Measurements from ENCODE around the gene ACSF2. TPM values are rescaled to one million over a fixed set of nuclear protein-coding genes. Genes with fewer than 3 reads are reported as not detected.

The ACSF2 gene
- total and polyA plus RNA-seq, 2 experiments from 2014 or later = 43.1 to 47.9 TPM

DNA sequence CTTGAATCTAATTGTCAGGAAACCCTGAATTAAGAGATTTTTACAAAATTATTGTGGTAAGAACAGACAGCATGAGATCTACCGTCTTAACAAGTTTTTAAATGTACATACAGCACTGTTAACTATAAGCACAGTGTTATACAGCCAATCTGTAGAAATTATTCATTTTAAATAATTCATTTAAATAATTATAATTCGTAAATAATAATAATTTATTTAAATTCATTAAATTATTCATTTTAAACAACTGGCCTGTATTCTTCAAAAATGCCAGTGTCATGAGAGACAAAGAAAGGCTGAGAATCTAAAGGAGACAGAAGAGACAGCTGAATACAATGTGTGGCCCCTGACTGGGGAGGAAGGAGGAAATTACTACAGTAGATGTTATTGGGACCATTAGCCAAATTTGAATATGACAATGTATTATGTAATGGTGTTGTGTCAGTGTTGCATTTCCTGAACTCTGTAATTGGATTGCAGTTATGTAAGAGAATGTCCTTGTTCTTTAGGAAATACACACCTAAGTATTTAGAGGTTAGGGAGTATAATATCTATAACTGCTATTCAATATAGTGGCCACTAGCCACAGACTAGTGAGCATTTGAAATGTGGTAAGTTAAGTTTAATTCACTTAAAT is 55.0 kb downstream of the ACSF2 start:
- Histone ChIP-seq H3K27me3 (no peaks in the 10 kb centered on the region), H3K4me1 (ENCODE audit: insufficient read depth) (peaks cover 15% of the 10 kb centered on the region), H3K9me2 (replicated peaks; ENCODE audit: insufficient read depth) (no peaks in the 10 kb centered on the region), H4K20me1 (ENCODE audit: insufficient read depth, poor library complexity, severe bottlenecking) (no peaks in the 10 kb centered on the region), H3K79me2 (peaks cover 15% of the 10 kb centered on the region), H3K4me3 (no peak overlapping the region), H3K27ac (no peak overlapping the region), H3K4me2 (no peak overlapping the region), H3K9me3 (ENCODE audit: low read depth) (no peaks in the 10 kb centered on the region), H2AFZ (no peak overlapping the region), H3K36me3 (replicated peaks; ENCODE audit: insufficient read depth, low read depth) (no peaks in the 10 kb centered on the region)
- no peak for TF ChIP-seq EZH2phosphoT487 (IDR thresholded peaks at IDR 0.05; ENCODE audit: low read depth, severe bottlenecking, unreplicated experiment)
- WGBS (ENCODE audit: low lambda C conversion rate, missing lambda C conversion rate) = 89% methylated on average over 2 of the region's 2 CpGs
- DNase-seq (ENCODE audit: low spot score) = no peak

DNA sequence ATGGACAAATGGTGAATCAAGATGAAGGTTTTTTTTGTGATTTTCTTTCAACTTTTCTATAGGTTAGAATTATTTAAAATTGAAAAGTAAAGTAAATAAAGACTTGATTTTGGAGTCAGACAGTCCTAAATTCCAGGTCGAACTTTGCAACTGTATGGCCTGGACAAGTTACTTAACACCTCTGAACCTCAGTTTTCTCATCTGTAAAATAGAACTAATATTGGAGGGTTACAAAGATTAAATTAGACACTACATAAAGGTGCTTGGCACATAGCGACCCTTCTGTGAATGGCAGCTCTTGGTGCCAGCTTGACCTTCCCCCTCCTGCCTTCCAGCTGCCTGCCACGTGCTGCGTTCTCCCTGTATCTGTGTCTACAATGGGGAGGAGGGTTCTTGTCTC is 55.6 kb downstream of the ACSF2 start:
- Histone ChIP-seq H3K9me3 (ENCODE audit: low read depth) (no peaks in the 10 kb centered on the region), H2AFZ (no peak overlapping the region), H3K79me2 (peaks cover 15% of the 10 kb centered on the region), H3K27ac (no peak overlapping the region), H3K36me3 (replicated peaks; ENCODE audit: insufficient read depth, low read depth) (no peaks in the 10 kb centered on the region), H3K4me1 (ENCODE audit: insufficient read depth) (peaks cover 15% of the 10 kb centered on the region), H3K4me3 (no peak overlapping the region), H3K27me3 (no peaks in the 10 kb centered on the region), H4K20me1 (ENCODE audit: insufficient read depth, poor library complexity, severe bottlenecking) (no peaks in the 10 kb centered on the region), H3K9me2 (replicated peaks; ENCODE audit: insufficient read depth) (no peaks in the 10 kb centered on the region), H3K4me2 (no peak overlapping the region)
- DNase-seq (ENCODE audit: low spot score) = no peak
- WGBS (ENCODE audit: low lambda C conversion rate, missing lambda C conversion rate) = 93% methylated on average over 4 of the region's 4 CpGs
- TF ChIP-seq EZH2phosphoT487 (IDR thresholded peaks at IDR 0.05; ENCODE audit: low read depth, severe bottlenecking, unreplicated experiment) (no peak), EZH2 (IDR thresholded peaks at IDR 0.05; ENCODE audit: borderline replicate concordance) (no peak)
- TF ChIP-seq, protein P1, sequence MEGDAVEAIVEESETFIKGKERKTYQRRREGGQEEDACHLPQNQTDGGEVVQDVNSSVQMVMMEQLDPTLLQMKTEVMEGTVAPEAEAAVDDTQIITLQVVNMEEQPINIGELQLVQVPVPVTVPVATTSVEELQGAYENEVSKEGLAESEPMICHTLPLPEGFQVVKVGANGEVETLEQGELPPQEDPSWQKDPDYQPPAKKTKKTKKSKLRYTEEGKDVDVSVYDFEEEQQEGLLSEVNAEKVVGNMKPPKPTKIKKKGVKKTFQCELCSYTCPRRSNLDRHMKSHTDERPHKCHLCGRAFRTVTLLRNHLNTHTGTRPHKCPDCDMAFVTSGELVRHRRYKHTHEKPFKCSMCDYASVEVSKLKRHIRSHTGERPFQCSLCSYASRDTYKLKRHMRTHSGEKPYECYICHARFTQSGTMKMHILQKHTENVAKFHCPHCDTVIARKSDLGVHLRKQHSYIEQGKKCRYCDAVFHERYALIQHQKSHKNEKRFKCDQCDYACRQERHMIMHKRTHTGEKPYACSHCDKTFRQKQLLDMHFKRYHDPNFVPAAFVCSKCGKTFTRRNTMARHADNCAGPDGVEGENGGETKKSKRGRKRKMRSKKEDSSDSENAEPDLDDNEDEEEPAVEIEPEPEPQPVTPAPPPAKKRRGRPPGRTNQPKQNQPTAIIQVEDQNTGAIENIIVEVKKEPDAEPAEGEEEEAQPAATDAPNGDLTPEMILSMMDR (IDR thresholded peaks at IDR 0.05; ENCODE audit: poor library complexity) = no peak

DNA sequence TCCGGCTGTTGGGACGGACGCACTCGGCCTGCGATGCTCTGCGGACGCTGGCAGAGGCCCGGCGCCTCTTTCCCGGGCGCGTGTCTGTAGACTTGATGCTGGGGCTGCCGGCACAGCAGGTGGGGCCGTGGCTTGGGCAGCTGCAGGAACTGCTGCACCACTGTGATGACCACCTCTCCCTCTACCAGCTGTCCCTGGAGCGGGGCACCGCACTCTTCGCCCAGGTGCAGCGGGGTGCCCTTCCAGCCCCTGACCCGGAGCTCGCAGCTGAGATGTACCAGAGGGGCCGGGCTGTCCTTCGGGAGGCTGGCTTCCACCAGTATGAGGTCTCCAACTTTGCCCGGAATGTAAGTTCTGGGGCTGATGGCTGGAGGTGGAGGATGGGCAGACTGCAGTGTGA is 56.1 kb downstream of the ACSF2 start:
- TF ChIP-seq, protein P1 (IDR thresholded peaks at IDR 0.05; ENCODE audit: poor library complexity) = no peak
- TF ChIP-seq EZH2phosphoT487 (IDR thresholded peaks at IDR 0.05; ENCODE audit: low read depth, severe bottlenecking, unreplicated experiment) (no peak), EZH2 (IDR thresholded peaks at IDR 0.05; ENCODE audit: borderline replicate concordance) (no peak)
- WGBS (ENCODE audit: low lambda C conversion rate, missing lambda C conversion rate) = 97% methylated on average over 23 of the region's 23 CpGs
- no peak overlapping the region for H3K27ac ChIP-seq

DNA sequence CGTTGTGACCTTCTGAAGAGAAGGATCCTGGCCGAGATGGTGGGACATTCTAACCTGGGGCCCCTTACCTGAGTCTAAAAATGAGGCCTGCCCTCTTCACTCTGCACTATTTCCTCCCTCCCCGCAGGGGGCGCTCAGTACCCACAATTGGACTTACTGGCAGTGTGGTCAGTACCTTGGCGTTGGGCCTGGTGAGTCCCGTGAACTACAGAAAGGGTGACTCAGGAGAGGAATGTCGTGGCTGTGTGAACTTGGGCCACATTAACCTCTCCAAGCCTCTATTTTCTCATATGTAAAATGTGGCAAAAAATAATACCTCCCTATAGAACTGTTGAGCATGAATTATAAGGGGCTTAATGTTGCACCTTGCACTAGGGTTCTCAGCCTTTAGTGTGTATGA is 56.5 kb downstream of the ACSF2 start:
- Histone ChIP-seq H2AFZ (no peak overlapping the region), H3K4me3 (no peak overlapping the region), H3K27ac (peak overlapping the region; percentile 17), H3K27me3 (no peaks in the 10 kb centered on the region), H4K20me1 (ENCODE audit: insufficient read depth, poor library complexity, severe bottlenecking) (no peaks in the 10 kb centered on the region), H3K9me3 (ENCODE audit: low read depth) (no peaks in the 10 kb centered on the region), H3K4me2 (no peak overlapping the region), H3K4me1 (ENCODE audit: insufficient read depth) (peaks cover 15% of the 10 kb centered on the region), H3K9me2 (replicated peaks; ENCODE audit: insufficient read depth) (no peaks in the 10 kb centered on the region), H3K79me2 (peaks cover 15% of the 10 kb centered on the region), H3K36me3 (replicated peaks; ENCODE audit: insufficient read depth, low read depth) (no peaks in the 10 kb centered on the region)
- 11% methylated on average over 7 of the region's 7 CpGs for WGBS (ENCODE audit: low lambda C conversion rate, missing lambda C conversion rate)
- DNase-seq (ENCODE audit: low spot score) = peak; percentile 94
- TF ChIP-seq, protein P1 (IDR thresholded peaks at IDR 0.05; ENCODE audit: poor library complexity) = peak; percentile 95
- no peak for TF ChIP-seq EZH2 (IDR thresholded peaks at IDR 0.05; ENCODE audit: borderline replicate concordance)

More for the DNA sequence above, 56.1 kb downstream of the ACSF2 start:
- no peak overlapping the region for H3K4me3 ChIP-seq
- no peak for DNase-seq (ENCODE audit: low spot score)
- no peaks in the 10 kb centered on the region for H3K27me3 ChIP-seq
- no peak overlapping the region for H3K4me2 ChIP-seq
- H3K79me2 ChIP-seq = peaks cover 15% of the 10 kb centered on the region
- H4K20me1 ChIP-seq (ENCODE audit: insufficient read depth, poor library complexity, severe bottlenecking) = no peaks in the 10 kb centered on the region
- H2AFZ ChIP-seq = no peak overlapping the region
- peaks cover 15% of the 10 kb centered on the region for H3K4me1 ChIP-seq (ENCODE audit: insufficient read depth)
- no peaks in the 10 kb centered on the region for H3K9me3 ChIP-seq (ENCODE audit: low read depth)
- no peaks in the 10 kb centered on the region for H3K36me3 ChIP-seq (replicated peaks; ENCODE audit: insufficient read depth, low read depth)
- no peaks in the 10 kb centered on the region for H3K9me2 ChIP-seq (replicated peaks; ENCODE audit: insufficient read depth)
